Neural cell (in vitro differentiated cells): ENCODE results near the gene NRF1.

ENCODE experiments used
- CTCF ChIP-seq: fragments of 450-650 bp; IDR thresholded peaks from 2 replicates; pipeline ENCODE4 v1.5.1; 2014; ENCODE audit warnings: antibody characterized with exemption, mild to moderate bottlenecking, moderate library complexity; ENCODE audit not compliant: poor library complexity, severe bottlenecking
- EP300 ChIP-seq: fragments of 450-650 bp; conservative IDR thresholded peaks from 2 replicates; pipeline ENCODE4 v1.6.1; 2014; ENCODE audit warnings: antibody characterized with exemption, mild to moderate bottlenecking, moderate library complexity; ENCODE audit not compliant: poor library complexity, severe bottlenecking
- EZH2 ChIP-seq: fragments of 200-600, 300-800 bp; shearing (Covaris generic), sonication (generic); IDR thresholded peaks from 2 replicates; pipeline ENCODE4 v1.6.1; 2014; ENCODE audit warnings: antibody characterized with exemption, low read length, borderline replicate concordance, mild to moderate bottlenecking; ENCODE audit not compliant: insufficient read depth, poor library complexity, severe bottlenecking
- MXI1 ChIP-seq: fragments of 450-650 bp; conservative IDR thresholded peaks from 2 replicates; pipeline ENCODE4 v1.6.1; 2014; ENCODE audit warnings: antibody characterized with exemption, mild to moderate bottlenecking; ENCODE audit not compliant: poor library complexity, severe bottlenecking
- POLR2AphosphoS5 ChIP-seq: IDR thresholded peaks from 2 replicates; pipeline ENCODE4 v1.6.1; 2012
- RAD21 ChIP-seq: fragments of 450-650 bp; conservative IDR thresholded peaks from 2 replicates; pipeline ENCODE4 v1.6.1; 2014; ENCODE audit warnings: antibody characterized with exemption, mild to moderate bottlenecking, moderate library complexity
- REST ChIP-seq: IDR thresholded peaks from 2 replicates; pipeline ENCODE4 v1.6.1; 2012; ENCODE audit warnings: borderline replicate concordance
- SMC3 ChIP-seq: fragments of 450-650 bp; conservative IDR thresholded peaks from 2 replicates; pipeline ENCODE4 v1.6.1; 2014; ENCODE audit warnings: antibody characterized with exemption, mild to moderate bottlenecking, moderate library complexity; ENCODE audit not compliant: poor library complexity
- TAF1 ChIP-seq: IDR thresholded peaks from 2 replicates; pipeline ENCODE4 v1.6.1; 2012; ENCODE audit warnings: low read depth

- no peak for TF ChIP-seq CTCF
- TF ChIP-seq RAD21 = no peak
- no peak for TF ChIP-seq EP300
- TF ChIP-seq POLR2AphosphoS5 = no peak
- TF ChIP-seq MXI1 = no peak
- TF ChIP-seq EZH2 = no peak
- no peak for TF ChIP-seq TAF1
- TF ChIP-seq REST = no peak
- no peak for TF ChIP-seq SMC3
Measured at GRCh38 chr7:129774359-129774758, 162.8 kb downstream of the NRF1 start.
